Measurements from ENCODE around the gene NCS1.
A peak's percentile ranks its signal among the peaks of the same experiment; 100 is the strongest.

NCS1 gene

DNA sequence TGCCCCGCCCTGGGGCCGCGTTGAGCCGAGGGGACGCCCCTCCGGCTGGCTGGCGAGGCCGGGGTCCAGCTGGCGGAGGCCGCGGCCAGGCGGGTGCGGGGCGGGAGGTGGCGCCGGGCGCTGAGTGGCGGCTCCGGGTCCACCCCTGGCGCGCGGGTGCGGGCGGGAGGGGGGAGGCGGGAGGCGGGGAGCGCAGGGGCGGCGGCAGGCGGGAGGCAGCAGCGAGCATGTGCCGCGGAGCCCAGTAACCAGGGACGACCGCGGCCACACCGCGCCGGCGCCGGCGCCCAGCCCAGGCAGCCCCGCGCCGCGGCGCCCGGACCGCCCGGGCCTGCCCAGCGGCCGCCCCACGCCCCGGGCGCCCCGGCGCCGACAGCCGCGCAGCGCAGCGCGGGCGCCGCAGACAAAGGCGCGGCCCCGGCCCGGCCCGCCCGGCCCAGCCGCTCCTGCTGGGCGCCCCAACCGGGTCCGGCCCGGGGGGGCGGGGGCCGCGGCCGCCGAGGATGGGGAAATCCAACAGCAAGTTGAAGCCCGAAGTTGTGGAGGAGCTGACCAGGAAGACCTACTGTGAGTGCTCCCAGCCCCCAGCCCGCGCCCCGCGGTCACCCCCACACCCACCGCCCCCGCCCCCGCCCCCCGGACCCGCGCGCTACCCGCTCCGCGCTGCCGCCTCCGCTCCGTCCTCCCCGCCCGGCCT, at the start of gene NCS1:
Gene NCS1, plus strand, starts transcription at position 244 of the 697 bp plus-strand sequence. Its CDS starts 260 bp downstream, at position 504.
- peak; percentile 70 to 91 (median 81) for DNase-seq

- no peak for DNase-seq
These were observed 49.7 kb upstream of the NCS1 start for GRCh38 chr9:130122456-130122855.

DNA sequence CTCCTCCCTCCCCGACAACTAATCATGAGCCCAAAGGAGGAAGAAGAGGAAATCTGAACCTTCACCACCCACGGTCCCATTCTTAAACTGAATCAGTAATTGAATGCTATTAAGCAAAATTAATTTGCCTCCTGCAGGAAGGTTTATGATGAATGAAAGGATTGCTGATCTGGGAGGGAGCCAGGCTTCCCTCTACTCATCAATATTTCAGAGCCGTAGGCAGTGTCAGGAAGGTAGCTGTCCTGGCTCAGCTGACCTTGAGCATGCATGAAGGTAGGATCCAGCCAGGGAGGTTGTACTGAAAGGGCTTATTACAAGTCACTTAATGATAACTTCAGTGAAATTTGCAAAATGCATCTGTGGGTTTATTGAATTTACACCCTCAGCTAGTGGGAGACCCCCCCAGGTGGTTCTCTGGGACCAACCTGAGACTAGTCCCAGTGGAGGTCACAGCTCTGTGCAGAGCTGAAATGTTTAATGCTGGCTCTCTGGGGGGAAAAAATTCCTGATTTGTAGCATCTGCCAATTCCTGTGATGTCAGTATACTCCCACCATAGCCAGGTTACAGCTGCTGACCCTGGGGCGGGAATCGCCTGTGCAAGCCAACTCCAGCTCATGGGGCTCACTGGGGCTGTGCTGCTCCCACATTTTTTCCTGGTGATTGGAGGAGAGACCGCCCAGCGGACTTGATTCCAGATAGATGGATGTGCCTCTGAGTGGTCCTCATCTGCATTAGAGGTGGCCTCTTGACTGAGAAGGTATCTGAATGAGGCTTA, 47.9 kb upstream of the NCS1 start:
- no peak for DNase-seq

DNA sequence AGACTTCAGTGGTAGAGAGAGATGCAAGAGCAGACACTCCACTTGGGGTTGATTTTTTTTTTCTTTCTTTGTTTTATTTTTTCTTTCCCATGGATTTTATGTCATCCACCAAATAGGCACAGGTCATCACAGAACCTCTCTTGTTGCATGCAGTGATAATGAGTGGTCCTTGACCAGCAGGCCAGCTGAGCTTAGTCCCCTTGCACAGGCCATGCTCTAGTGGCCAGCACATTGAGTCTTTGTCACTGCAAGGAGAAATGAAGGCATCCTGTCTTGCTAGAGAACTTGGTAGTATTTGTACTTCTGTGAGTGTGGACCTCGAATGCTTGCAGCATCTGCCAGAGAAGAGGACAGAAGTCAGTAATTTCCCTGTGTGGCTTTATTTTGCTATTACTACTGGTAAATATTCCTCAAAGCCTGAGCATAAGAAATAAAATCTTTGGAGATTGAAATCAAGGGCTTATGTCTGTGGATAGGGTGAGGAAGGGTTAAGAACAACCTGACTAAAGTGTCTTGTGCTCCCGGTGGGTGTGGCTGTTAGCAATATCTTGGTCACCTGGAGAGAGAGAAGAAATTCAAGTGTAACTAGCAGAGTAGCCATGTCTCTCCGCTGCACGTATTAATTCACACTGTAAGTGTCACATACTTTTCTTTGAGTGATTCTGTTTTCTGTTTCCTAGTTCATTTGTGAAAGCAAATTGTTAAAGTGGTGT, 45.3 kb upstream of the NCS1 start:
- DNase-seq = no peak

- peak; percentile 60 to 83 (median 71) for DNase-seq
These were observed 44.0 kb upstream of the NCS1 start for GRCh38 chr9:130128251-130128650.

DNA sequence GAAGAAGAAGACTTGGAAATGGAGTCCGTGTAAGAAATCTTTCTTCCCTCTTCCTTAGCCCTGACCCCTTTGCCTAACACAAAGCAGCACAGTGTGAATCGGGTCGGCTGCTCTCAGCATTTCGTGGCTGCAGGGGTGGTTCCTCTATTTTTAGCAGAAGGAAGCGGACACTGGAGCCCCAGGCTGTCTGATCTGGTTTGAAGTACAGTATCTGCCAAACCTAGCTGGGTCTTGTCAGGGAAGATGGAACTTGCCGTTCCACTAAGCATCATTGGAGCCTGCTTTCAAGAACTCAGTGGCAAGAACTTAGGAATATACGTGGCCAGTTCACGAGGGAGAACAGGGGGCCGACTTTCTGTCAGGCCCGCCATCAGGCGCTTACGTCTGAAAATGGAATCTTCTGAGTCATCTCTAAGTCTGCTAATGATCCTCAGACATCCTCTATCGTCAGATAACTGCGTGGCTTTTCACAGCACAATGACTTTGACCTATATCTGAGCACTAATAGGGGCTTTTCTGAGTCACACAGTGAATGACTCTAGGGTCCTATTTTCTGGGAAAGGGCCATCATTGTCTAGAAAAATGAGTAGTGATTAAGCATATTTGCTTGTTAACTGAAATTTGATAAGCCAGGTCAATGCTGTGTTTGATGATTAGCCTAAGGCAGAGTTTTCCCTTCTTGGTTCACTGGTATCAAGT, 43.3 kb upstream of the NCS1 start:
- DNase-seq = peak; percentile 87 to 99 (median 93)

DNA sequence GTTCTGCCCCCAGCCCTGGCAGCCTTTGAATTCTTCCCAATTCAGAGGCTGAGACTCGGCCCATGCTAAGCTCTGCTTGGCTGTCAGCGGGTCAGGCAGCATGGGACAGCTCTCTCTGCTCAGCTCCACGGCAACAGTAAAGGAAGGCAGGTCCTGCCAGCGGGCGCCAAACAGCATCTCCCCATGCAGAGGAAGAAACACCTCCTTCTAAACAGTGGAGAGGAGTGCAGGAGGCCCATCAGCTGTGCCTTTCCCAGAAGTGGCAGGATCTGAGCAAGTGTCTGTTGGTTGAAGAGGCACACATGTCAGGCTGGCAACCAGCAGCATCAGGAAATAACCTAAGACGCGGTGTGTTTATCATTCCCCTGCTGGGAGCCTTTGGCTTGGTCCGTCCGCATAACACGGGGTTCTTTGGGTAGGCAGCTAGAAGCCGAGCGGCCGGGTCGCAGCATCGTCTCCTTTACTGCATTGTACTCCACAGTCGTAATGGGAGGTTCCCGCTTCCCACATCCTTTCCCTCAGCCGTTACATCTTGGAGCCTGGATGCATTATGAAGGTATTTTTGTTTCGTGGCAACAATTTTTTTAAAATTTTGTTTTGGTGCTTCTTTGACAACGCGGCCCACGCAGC, 42.7 kb upstream of the NCS1 start:
- no peak for DNase-seq

GRCh38 chr9:130132746-130133145, 39.5 kb upstream of the NCS1 start:
- DNase-seq = peak; percentile 66 to 84 (median 77)

GRCh38 chr9:130137081-130137640, 35.0 kb upstream of the NCS1 start:
- no peak for DNase-seq

- DNase-seq = peak; percentile 24 to 36 (median 36)
These were observed 34.5 kb upstream of the NCS1 start for GRCh38 chr9:130137641-130138081.

DNA sequence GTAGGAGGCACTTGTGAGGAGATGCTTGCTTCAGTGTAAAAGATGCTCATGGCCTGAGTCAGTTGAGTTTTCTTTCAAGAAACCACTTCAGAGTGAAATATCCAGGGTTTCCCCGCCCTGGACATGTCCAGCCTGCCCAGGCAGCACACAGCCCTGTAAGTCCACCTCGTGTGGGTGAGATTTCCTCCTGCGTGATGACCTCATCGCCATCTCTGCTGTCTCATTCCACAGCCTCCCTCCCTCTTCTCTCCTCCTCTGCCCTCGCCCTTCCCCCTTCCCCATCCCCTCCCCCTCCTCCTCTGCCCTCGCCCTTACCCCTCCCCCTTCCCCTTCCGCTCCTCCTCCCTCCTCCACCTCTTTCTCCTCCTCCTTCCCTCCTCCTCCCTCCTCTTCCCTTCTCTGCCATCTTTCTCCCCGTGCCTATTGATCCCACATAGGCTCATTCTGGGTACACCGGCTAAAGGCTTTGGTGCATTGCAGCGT, 34.0 kb upstream of the NCS1 start:
- peak; percentile 95 to 98 (median 97) for DNase-seq

DNA sequence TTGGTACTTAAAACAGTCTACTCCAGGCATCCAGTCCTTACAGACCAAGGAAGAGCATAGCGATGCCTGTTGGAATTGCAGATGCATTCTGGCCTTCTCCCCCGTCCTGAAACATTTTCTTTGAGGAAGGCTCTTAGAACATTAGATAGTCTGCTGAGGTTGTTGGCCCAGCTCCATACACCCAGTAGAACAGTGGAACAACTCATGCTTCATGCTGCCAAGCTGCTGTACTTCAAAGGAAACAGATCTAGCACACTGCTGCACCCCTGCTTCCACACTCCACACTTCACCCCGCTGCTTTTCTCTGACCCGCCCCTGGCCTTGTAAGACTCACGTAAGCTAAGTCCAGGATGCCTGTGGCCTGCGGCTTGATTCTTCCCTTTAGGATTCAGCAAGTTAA, 33.4 kb upstream of the NCS1 start:
- DNase-seq = peak in 1 of 3 donors; percentile 34

DNA sequence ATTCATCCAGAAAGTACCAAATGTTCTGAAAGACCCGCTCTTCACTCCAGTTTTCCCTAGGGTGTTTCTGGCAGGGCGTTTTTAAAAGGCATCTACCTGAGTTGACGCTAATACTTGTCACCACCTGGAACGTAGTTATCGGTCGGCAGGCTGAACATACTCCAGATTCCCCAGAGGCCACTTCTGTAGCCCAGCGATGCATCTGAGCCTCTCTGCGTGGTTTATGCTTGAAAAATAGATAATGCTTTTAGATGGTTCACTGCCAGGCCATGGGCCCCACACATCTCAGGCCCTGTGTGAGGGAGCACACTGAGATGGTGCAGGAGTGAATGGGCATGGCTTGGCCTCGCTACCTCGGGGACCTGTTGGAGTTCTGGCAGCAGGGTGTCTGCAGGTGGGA, 33.0 kb upstream of the NCS1 start:
- no peak for DNase-seq

DNA sequence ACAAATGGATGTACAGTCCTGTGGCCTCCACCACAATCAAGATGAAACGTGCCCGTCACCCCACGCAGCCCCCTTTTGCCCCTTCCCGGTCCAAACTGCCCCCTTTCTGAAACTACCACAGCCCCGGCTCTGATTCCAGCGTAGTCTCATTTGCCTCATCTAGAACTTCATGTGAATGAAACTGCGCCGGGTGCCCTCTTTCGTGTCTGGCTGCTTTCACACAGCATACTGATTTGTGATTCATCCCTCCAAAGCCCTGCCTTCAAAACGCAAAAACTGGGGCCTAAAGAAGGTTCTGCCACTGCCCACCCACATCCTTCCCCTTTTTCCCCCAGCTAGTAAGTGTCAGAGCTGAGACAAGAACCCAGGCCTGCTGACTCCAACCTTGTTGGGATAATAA, 31.5 kb upstream of the NCS1 start:
- peak; percentile 91 to 96 (median 95) for DNase-seq

GRCh38 chr9:130142056-130142455, 30.1 kb upstream of the NCS1 start:
- no peak for DNase-seq

DNA sequence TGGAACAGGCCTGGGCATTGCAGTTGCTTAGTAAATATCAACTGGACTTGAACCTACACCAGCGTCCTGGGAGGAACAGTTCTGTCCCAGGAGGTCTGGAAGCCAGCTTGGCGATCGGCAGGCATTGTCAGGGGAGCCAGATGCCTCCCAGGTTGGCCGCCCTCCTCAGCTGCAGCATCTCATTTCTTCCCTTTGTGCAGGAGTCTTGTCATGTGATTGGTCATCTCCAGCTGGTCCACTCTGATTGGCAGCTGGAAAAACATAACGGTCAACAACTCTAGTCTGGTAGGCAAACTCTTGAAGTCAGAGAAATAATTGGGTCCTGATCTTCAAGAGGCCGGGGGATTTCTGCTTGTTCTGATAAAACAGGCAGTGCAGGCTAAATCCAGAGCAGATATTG, 29.6 kb upstream of the NCS1 start:
- no peak for DNase-seq

DNA sequence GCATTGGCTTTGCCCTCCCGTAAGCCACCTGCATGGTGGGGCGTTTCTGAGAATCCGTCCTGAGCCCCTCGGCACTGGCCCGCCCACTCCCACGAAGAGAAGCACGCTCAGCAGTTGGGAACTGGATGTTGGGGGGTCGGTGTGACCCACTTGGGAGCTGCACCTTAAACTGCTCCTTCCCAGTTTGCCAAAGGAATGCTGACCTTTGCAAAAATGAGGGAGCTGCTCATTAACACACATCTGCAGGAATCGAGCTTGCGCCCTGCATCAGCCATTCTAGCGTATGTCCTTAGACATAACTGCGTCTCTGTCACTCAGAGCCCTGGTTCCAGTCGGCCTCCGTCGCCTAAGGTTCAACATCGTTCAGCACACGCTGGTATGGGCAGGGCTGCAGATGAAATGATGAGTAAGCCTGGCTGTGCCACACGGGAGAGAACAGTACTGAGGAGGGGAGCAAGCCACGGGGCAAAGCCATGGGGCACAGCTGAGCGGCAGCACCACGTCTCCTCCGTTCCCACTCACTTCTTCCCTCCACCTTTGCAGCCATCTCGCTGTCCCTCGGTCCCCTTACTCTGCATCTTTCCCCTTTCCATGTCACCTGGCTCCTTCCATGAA, 28.8 kb upstream of the NCS1 start:
- DNase-seq = no peak

GRCh38 chr9:130143958-130144366, 28.2 kb upstream of the NCS1 start:
- DNase-seq = peak; percentile 30 to 52 (median 50)

GRCh38 chr9:130144703-130145102, 27.5 kb upstream of the NCS1 start:
- DNase-seq = no peak

- no peak for DNase-seq
These were observed 26.5 kb upstream of the NCS1 start for GRCh38 chr9:130145658-130146057.

GRCh38 chr9:130147198-130147597, 25.0 kb upstream of the NCS1 start:
- no peak for DNase-seq
